Ishikawa (cell line): ENCODE results near the gene WNT6.

Experiments
- CEBPB ChIP-seq: IDR thresholded peaks from 2 replicates; pipeline ENCODE4 v1.6.1; 2012
- CREB1 ChIP-seq: IDR thresholded peaks from 2 replicates; pipeline ENCODE4 v1.6.1; 2012; ENCODE audit warnings: low read depth
- EGR1 ChIP-seq: IDR thresholded peaks from 2 replicates; pipeline ENCODE4 v1.6.1; 2012
- EP300 ChIP-seq: IDR thresholded peaks from 2 replicates; pipeline ENCODE4 v1.6.1; 2012; ENCODE audit warnings: borderline replicate concordance
- FOXM1 ChIP-seq: IDR thresholded peaks from 2 replicates; pipeline ENCODE4 v1.6.1; 2012; ENCODE audit warnings: low read depth, borderline replicate concordance
- MAX ChIP-seq: IDR thresholded peaks from 2 replicates; pipeline ENCODE4 v1.6.1; 2012
- RAD21 ChIP-seq: IDR thresholded peaks from 2 replicates; pipeline ENCODE4 v1.6.1; 2012; ENCODE audit warnings: low read depth
- TAF1 ChIP-seq: IDR thresholded peaks from 2 replicates; pipeline ENCODE4 v1.6.1; 2012; ENCODE audit warnings: low read depth, mild to moderate bottlenecking
- TCF12 ChIP-seq: IDR thresholded peaks from 2 replicates; pipeline ENCODE4 v1.6.1; 2012; ENCODE audit warnings: low read depth
- TEAD4 ChIP-seq: IDR thresholded peaks from 2 replicates; pipeline ENCODE4 v1.6.1; 2012
- YY1 ChIP-seq: IDR thresholded peaks from 2 replicates; pipeline ENCODE4 v1.6.1; 2012; ENCODE audit warnings: low read depth
- ZBTB7A ChIP-seq: IDR thresholded peaks from 2 replicates; pipeline ENCODE4 v1.6.1; 2012; ENCODE audit warnings: low read depth
- TF ChIP-seq, protein P1 (sequence below): IDR thresholded peaks from 2 replicates; pipeline ENCODE4 v1.6.1; 2012; ENCODE audit warnings: low read depth, mild to moderate bottlenecking

WNT6 gene

DNA sequence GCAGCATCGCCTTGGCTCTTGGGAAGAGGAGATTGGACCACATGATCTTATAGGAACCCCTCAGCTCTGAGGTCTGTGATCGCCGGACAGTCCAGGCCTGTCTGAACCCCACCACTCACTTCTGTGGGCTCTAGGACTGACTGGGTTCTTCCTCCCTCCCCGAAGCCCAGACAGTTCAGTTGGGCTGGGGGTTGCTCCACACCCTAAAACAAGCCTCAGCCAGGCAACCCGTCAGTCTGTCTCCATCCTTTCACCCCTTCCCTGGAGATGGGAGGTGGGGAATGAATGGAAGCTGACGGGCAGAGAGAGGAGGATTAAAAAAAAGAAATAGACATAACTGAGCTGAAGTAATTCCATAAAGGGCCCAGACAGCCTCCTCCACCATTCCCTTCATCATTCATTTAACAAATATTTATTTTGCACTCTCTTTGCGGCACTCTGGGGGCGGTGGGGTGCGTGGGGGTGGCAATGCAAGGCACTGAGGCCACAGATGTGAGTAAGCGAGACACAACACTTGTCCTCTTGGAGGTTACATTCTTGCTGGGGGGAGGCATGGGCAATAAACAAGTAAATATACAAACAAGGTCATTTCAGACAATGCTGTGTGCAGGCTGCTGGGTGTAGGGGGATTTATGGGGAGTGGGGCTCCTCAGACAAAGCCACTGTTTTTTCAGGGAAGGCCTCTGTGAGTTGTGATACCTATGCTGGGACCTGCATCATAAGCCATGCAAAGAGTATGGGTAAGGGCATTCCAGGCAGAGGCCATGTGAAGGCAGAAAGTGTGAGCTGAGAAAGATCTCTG lies 33.9 kb downstream of the WNT6 start:
- TF ChIP-seq CREB1, result no peak
- TF ChIP-seq CEBPB, result no peak
- no peak for TF ChIP-seq FOXM1
- no peak for TF ChIP-seq EP300
- no peak for TF ChIP-seq RAD21
- no peak for TF ChIP-seq YY1
- TF ChIP-seq TAF1, result no peak

DNA sequence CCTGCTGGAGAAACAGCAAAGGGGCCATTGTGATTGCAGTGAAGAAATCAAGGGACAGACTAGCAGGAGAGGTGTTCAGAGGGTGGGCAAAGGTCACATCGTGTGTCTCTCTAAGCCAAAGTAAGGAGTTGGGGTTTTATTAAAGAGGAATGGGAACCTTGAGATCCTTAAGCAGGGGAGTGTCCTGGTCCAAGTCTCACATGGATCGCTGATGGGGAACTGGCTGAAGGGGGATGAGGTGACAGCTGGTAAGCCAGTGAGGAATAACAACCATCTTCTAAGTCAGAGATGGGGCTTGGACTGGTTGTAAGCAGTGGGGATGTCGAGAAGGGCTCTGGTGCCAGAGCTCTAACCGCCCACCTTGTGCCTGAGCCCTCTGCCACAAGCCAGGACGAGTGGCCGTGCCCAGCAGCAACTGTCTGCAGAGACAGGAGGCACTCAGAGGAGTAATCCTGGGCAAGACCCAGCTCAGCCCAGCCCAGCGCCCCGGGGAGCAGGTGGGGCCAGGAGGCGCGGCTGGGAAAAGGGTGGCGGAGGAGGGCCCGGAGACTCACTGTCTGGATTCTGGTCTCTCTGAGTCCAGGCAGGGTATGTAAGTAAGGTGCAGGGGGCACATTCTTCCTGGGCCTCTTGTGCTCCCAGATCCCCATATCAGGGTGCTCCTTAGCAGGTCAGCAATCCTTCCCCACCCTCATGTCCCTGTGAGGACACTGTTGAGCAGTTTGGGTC lies 34.7 kb downstream of the WNT6 start:
- TF ChIP-seq YY1 (no peak), EP300 (0 out of 2 replicates have a peak, but pooled peaks have one; percentile 20)

GRCh38 chr2:218894880-218895157 lies 35.2 kb downstream of the WNT6 start:
- TF ChIP-seq MAX, result no peak
- no peak for TF ChIP-seq FOXM1
- no peak for TF ChIP-seq EGR1
- TF ChIP-seq TCF12, result no peak
- TF ChIP-seq CEBPB, result no peak
- TF ChIP-seq RAD21, result no peak
- TF ChIP-seq TAF1, result no peak

- TF ChIP-seq YY1, result 0 out of 2 replicates have a peak, but pooled peaks have one; percentile 22
- 0 out of 2 replicates have a peak, but pooled peaks have one; percentile 30 for TF ChIP-seq TCF12
- no peak; the same call in 1 of the 2 replicates for TF ChIP-seq ZBTB7A
- peak; percentile 57; the same call in 1 of the 2 replicates for TF ChIP-seq EP300
- no peak for TF ChIP-seq TEAD4
Observed at GRCh38 chr2:218895326-218895725, 35.7 kb downstream of the WNT6 start.

- no peak for TF ChIP-seq YY1
- TF ChIP-seq EP300, result no peak
- TF ChIP-seq TCF12, result no peak
- no peak for TF ChIP-seq EGR1
- TF ChIP-seq TAF1, result no peak
- TF ChIP-seq, protein P1, sequence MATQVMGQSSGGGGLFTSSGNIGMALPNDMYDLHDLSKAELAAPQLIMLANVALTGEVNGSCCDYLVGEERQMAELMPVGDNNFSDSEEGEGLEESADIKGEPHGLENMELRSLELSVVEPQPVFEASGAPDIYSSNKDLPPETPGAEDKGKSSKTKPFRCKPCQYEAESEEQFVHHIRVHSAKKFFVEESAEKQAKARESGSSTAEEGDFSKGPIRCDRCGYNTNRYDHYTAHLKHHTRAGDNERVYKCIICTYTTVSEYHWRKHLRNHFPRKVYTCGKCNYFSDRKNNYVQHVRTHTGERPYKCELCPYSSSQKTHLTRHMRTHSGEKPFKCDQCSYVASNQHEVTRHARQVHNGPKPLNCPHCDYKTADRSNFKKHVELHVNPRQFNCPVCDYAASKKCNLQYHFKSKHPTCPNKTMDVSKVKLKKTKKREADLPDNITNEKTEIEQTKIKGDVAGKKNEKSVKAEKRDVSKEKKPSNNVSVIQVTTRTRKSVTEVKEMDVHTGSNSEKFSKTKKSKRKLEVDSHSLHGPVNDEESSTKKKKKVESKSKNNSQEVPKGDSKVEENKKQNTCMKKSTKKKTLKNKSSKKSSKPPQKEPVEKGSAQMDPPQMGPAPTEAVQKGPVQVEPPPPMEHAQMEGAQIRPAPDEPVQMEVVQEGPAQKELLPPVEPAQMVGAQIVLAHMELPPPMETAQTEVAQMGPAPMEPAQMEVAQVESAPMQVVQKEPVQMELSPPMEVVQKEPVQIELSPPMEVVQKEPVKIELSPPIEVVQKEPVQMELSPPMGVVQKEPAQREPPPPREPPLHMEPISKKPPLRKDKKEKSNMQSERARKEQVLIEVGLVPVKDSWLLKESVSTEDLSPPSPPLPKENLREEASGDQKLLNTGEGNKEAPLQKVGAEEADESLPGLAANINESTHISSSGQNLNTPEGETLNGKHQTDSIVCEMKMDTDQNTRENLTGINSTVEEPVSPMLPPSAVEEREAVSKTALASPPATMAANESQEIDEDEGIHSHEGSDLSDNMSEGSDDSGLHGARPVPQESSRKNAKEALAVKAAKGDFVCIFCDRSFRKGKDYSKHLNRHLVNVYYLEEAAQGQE, result no peak
- TF ChIP-seq ZBTB7A, result no peak
- no peak for TF ChIP-seq CREB1
- no peak for TF ChIP-seq FOXM1
- TF ChIP-seq TEAD4, result no peak
- no peak for TF ChIP-seq CEBPB
Observed at GRCh38 chr2:218895759-218896500, 36.3 kb downstream of the WNT6 start.

GRCh38 chr2:218896501-218897393 lies 37.1 kb downstream of the WNT6 start:
- TF ChIP-seq TEAD4 (peak; percentile 17; the same call in 1 of the 2 replicates), TAF1 (no peak), EGR1 (peak; percentile 68), ZBTB7A (peak; percentile 59)

DNA sequence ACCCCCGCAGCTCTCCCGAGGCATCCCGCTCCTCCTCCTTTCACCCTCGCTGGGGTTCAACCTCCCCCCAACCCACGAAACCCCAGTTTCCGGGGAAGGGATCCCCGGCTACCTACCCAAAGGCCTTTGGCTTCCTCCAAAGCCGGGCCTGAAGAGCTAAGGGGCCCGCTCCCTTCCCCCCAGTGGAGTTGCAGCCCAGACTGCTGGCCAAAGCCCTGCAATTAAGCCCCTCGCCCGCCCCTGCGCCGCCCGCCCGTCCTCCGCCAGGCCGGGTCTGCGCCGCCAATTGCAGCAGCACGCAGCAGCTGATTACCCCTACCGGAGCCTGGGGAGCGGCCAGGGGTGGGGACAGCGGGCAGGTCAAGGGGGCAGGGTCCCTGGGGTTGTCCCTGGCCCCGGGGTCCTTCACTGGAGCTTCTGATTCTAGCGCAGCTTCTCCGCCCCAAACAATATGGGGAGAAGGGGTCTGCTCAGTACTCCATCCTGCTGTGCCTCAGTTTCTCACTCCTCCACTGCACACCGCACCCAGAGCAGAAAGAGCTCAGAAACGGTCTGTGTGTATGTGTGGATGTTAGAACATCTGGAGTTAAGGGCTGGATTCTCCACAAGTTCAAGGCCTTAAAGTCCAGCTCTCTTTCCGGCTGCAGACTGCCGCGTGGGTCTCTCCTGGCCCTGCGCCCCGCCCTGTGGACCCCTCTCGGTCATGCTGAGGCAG lies 37.9 kb downstream of the WNT6 start:
- TF ChIP-seq YY1 (no peak), CREB1 (no peak), MAX (no peak), EGR1 (no peak), FOXM1 (no peak), TCF12 (no peak), RAD21 (no peak)
